Skeletal muscle tissue (tissue), 4 donors: ENCODE results near the gene BRPF1. TPM values are rescaled to one million over a fixed set of nuclear protein-coding genes. Genes with fewer than 3 reads are reported as not detected.

ENCODE experiments used
- H3K27ac ChIP-seq: one replicate; pipeline ENCODE4 v1.7.0; 2013; ENCODE audit warnings: mild to moderate bottlenecking, low read depth, low read length, inconsistent platforms
- H3K27me3 ChIP-seq, 3 donors: one replicate each; pipeline ENCODE4 v1.7.0; 2013; ENCODE audit warnings: low read length in 3 of 3; ENCODE audit not compliant: control insufficient read depth in 3 of 3, insufficient read depth in 3 of 3
- H3K36me3 ChIP-seq, 3 donors: one replicate each; pipeline ENCODE4 v1.7.0; 2013; ENCODE audit warnings: low read length in 3 of 3; ENCODE audit not compliant: control insufficient read depth in 3 of 3, insufficient read depth in 3 of 3
- H3K4me1 ChIP-seq, 3 donors: one replicate each; pipeline ENCODE4 v1.7.0; 2013; ENCODE audit warnings: low read length in 3 of 3, mild to moderate bottlenecking in 3 of 3; ENCODE audit not compliant: control insufficient read depth in 3 of 3, insufficient read depth in 3 of 3
- H3K4me3 ChIP-seq, 3 donors: one replicate each; pipeline ENCODE4 v1.7.0; 2013; ENCODE audit warnings: low read length in 3 of 3
- H3K9ac ChIP-seq, 3 donors: one replicate each; pipeline ENCODE4 v1.7.0; 2013; ENCODE audit warnings: low read length in 3 of 3, mild to moderate bottlenecking in 3 of 3, moderate library complexity in 2 of 3, low read depth in 1 of 3
- H3K9me3 ChIP-seq, 3 donors: one replicate each; pipeline ENCODE4 v1.7.0; 2013; ENCODE audit warnings: low read length in 3 of 3; ENCODE audit not compliant: control insufficient read depth in 3 of 3
- total RNA-seq: library from RNA; depleted of rRNA; stranded (reverse); fragments of >200 nt; gene quantifications from one replicate; pipeline ENCODE4 v1.2.3, GENCODE V29; 2014
- donor health status: Osteomylitis.

Gene BRPF1
- total RNA-seq, 1 donor from 2014 or later = 10.4 TPM

GRCh38 chr3:9700536-9700935 is 31.0 kb upstream of the BRPF1 start:
- H3K4me1 ChIP-seq = peaks cover 4 to 15% (median 15%) of the 10 kb centered on the region in 3 donors
- H3K9ac ChIP-seq = no peak overlapping the region
- H3K36me3 ChIP-seq = peaks cover 41 to 47% (median 43%) of the 10 kb centered on the region in 3 donors
- H3K4me3 ChIP-seq = no peak overlapping the region
- H3K9me3 ChIP-seq = no peaks in the 10 kb centered on the region
- H3K27ac ChIP-seq = no peak overlapping the region
- H3K27me3 ChIP-seq = peaks cover 7 to 11% (median 11%) of the 10 kb centered on the region in 3 donors

- peaks cover 7 to 11% (median 11%) of the 10 kb centered on the region in 3 donors for H3K27me3 ChIP-seq
- H3K4me3 ChIP-seq = no peak overlapping the region
- H3K9me3 ChIP-seq = no peaks in the 10 kb centered on the region
- no peak overlapping the region for H3K27ac ChIP-seq
- H3K36me3 ChIP-seq = peaks cover 41 to 44% (median 42%) of the 10 kb centered on the region in 3 donors
- H3K9ac ChIP-seq = no peak overlapping the region
- H3K4me1 ChIP-seq = peaks cover 4 to 15% (median 15%) of the 10 kb centered on the region in 3 donors
Measured at GRCh38 chr3:9701006-9701405, 30.5 kb upstream of the BRPF1 start.

DNA sequence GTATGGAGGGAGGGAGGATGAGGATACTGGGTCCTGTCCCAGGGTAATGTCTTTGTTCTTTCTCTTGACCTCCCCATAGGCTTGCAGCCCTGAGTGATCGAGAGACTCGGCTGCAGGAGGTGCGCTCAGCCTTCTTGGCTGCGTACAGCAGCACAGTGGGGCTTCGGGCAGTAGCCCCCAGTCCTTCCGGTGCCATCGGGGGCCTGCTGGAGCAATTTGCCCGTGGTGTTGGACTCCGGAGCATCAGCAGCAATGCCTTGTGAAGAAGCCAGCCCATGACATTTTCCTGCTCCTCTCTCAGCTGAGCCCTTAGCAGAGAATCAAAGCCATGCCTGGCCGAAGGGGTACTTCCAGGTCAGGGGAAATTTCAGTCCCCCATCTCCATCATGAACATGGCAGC is 29.8 kb upstream of the BRPF1 start:
- Histone ChIP-seq H3K27me3 (peaks cover 7 to 14% (median 11%) of the 10 kb centered on the region in 3 donors), H3K4me3 (no peak overlapping the region), H3K9ac (no peak overlapping the region), H3K4me1 (peaks cover 4 to 13% (median 12%) of the 10 kb centered on the region in 3 donors), H3K36me3 (peaks cover 40 to 42% (median 41%) of the 10 kb centered on the region in 3 donors), H3K27ac (no peak overlapping the region), H3K9me3 (no peaks in the 10 kb centered on the region)

DNA sequence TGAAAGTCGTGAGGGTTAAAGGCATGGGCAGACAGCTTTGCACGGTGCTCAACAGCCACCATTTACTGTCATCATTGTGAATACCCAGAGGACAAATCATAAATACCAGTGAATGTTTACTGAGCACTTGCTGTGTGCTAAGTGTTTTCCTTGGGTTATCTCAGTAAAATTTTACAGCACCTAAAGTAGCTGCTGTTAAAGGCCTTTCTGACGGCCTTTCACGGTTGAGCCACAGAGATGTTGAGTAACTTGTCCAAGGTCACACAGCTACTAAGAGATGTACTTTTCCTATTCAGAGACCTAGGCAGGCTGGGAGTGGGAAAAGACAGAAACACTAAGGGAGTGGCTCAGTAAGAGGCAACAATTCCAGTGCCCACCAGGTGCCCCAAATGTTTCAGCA is 28.3 kb upstream of the BRPF1 start:
- no peak overlapping the region for H3K27ac ChIP-seq
- H3K4me1 ChIP-seq = peaks cover 4 to 10% (median 9%) of the 10 kb centered on the region in 3 donors
- H3K36me3 ChIP-seq = peaks cover 25 to 27% (median 27%) of the 10 kb centered on the region in 3 donors
- H3K9me3 ChIP-seq = no peaks in the 10 kb centered on the region
- no peak overlapping the region for H3K9ac ChIP-seq
- H3K27me3 ChIP-seq = peaks cover 7 to 15% (median 11%) of the 10 kb centered on the region in 3 donors
- H3K4me3 ChIP-seq = no peak overlapping the region

DNA sequence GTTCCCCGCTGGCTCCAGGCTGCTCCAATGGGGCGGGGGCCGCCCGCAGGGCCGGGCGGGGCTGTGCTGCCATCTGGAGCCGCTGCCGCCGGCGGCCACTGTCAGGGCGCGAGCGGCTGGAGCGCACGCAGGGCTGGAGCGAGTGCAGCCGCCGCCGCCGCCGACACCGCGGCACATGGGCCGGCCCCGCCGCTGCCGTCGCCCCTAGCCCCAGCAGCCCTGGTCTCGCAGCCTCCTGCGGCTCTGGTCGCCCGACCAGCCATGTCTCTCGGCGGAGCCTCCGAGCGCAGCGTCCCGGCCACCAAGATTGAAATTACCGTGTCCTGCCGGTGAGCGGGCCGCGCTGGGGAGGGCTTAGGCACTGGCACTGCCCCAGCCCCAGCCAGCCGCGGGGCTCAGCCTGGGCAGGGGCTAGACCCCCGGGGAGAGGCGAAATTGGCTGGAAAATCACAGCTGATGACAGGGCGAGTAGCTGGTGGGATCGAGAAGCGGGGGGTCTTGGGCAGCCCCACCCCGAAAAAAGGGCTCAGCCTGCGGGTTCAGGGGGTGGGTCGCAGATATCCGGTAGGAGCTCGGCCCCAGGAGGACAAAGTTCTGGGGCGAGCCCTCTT is 27.7 kb upstream of the BRPF1 start, which contains the start of gene CPNE9:
Gene CPNE9 (plus strand): TSS at position 98 of the 611 bp plus-strand sequence. CDS start 164 bp downstream, at position 262.
- peaks cover 22 to 24% (median 23%) of the 10 kb centered on the region in 3 donors for H3K36me3 ChIP-seq
- H3K9me3 ChIP-seq = no peaks in the 10 kb centered on the region
- H3K27me3 ChIP-seq = peaks cover 7 to 15% (median 11%) of the 10 kb centered on the region in 3 donors
- H3K27ac ChIP-seq = no peak within 1 kb of the TSS
- H3K4me3 ChIP-seq = peak within 1 kb of the TSS in 1 of 3 donors; percentile 22
- H3K9ac ChIP-seq = no peak within 1 kb of the TSS
- peaks cover 4 to 10% (median 9%) of the 10 kb centered on the region in 3 donors for H3K4me1 ChIP-seq

DNA sequence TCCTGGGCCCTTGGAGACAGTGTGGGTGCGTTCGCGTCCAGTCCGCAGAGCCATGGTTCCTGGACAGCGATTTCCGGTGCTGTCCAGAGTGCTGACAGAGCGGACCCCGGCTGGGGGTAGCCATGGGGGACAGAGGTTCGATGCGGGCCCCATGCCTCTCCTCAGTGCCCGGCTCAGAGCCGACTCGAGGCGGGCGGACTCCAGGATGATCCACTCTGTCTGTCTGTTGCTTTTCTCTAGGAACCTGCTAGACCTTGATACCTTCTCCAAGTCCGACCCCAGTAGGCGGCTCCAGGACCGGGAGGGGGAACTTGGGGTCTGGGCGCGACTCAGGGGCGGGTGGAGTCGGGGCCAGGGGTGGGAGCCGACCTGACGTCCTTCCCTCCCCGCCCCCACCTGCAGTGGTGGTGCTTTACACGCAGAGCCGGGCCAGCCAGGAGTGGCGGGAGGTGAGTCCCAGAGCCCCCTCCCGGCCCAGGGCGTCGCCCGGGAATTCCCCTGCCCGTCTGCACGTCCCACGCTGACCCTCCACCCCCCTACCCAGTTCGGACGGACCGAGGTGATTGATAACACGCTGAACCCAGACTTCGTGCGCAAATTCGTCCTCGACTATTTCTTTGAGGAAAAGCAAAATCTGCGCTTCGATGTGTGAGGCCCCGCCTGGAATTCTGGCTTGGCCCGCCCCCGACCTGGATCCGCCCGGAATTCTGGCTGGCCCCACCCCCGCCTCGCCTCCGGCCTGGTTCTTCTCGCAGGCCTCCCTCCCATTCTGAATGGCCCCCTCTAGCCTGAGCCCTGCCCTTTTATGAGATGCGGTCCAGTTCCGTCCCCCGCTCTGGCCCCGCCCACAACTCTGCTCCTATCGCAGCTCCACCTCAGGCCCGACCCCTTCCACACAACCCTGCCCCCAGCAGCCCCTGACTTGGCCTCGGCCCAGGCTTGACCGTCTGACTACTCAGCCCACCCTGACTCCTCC is 26.9 kb upstream of the BRPF1 start:
- H3K9ac ChIP-seq = no peak overlapping the region
- H3K9me3 ChIP-seq = no peaks in the 10 kb centered on the region
- H3K4me1 ChIP-seq = peaks cover 4 to 10% (median 9%) of the 10 kb centered on the region in 3 donors
- peaks cover 16 to 18% (median 17%) of the 10 kb centered on the region in 3 donors for H3K36me3 ChIP-seq
- peaks cover 7 to 15% (median 11%) of the 10 kb centered on the region in 3 donors for H3K27me3 ChIP-seq
- no peak overlapping the region for H3K27ac ChIP-seq
- H3K4me3 ChIP-seq = peak overlapping the region in 1 of 3 donors; percentile 22

- Histone ChIP-seq H3K4me3 (no peak overlapping the region), H3K4me1 (peaks cover 0 to 2% (median 0%) of the 10 kb centered on the region in 3 donors)
Measured at GRCh38 chr3:9710174-9710739, 21.3 kb upstream of the BRPF1 start.

DNA sequence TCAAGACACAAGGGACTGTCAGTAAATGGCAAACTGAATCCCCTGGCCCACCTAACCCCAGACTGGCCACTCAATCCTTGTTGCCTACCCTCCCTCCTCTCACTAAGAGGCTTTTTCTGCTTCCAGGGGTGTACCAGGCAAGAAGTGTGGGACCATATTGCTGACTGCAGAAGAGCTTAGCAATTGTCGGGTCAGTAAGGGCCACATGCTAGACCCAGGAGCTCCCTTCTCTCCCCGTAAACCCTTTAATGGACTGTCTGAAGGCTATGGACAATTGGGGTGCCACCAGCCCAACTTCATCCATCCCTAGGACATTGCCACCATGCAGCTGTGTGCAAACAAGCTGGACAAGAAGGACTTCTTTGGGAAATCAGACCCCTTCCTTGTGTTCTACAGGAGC is 19.1 kb upstream of the BRPF1 start:
- Histone ChIP-seq H3K36me3 (no peaks in the 10 kb centered on the region), H3K4me1 (peaks cover 0 to 4% (median 2%) of the 10 kb centered on the region in 3 donors), H3K9ac (no peak overlapping the region), H3K4me3 (no peak overlapping the region), H3K27ac (no peak overlapping the region), H3K9me3 (no peaks in the 10 kb centered on the region), H3K27me3 (no peaks in the 10 kb centered on the region)

More at GRCh38 chr3:9710174-9710739, 21.3 kb upstream of the BRPF1 start:
- no peaks in the 10 kb centered on the region for H3K36me3 ChIP-seq
- H3K27me3 ChIP-seq = peaks cover 0 to 4% (median 0%) of the 10 kb centered on the region in 3 donors
- no peak overlapping the region for H3K27ac ChIP-seq
- no peaks in the 10 kb centered on the region for H3K9me3 ChIP-seq
- no peak overlapping the region for H3K9ac ChIP-seq

DNA sequence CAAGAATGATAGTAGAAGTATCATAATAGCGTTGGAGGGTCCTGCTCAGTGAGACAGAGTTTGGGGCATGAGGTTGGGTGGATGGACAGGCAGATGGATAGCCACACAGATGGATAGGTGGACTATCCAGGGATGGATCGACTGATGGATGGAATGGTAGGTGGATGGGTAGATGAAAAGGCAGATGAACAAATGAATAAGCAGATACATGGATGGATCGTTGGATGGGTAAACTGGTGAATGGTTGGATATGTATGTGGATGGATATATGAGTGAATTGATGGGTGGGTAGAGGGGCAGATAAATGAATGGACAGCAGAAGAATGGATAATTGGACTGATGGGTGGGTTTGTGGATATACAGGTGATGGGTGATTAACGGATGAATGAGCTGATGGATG is 18.4 kb upstream of the BRPF1 start:
- Histone ChIP-seq H3K9ac (no peak overlapping the region), H3K9me3 (no peaks in the 10 kb centered on the region), H3K27ac (no peak overlapping the region), H3K36me3 (no peaks in the 10 kb centered on the region), H3K4me3 (no peak overlapping the region), H3K4me1 (peaks cover 0 to 4% (median 2%) of the 10 kb centered on the region in 3 donors), H3K27me3 (no peaks in the 10 kb centered on the region)
